H1 (cell line): ENCODE results near the gene RPL6.

Experiments
- BRCA1 ChIP-seq: IDR thresholded peaks from 2 replicates; pipeline ENCODE4 v1.6.1; 2012; ENCODE audit warnings: low read depth, low read length, improper control_type of control experiment
- CEBPB ChIP-seq: IDR thresholded peaks from 2 replicates; pipeline ENCODE4 v1.6.1; 2012; ENCODE audit warnings: low read depth, low read length
- CREB1 ChIP-seq: IDR thresholded peaks from 2 replicates; pipeline ENCODE4 v1.6.1; 2012; ENCODE audit warnings: inconsistent platforms
- FOSL1 ChIP-seq: IDR thresholded peaks from 2 replicates; pipeline ENCODE4 v1.6.1; 2011; ENCODE audit warnings: mild to moderate bottlenecking, low read depth, low read length, moderate library complexity; ENCODE audit not compliant: insufficient read depth
- POLR2A ChIP-seq, 2 experiments: IDR thresholded peaks; 1 replicate in 1 of 2; 2 replicates in 1 of 2; pipeline ENCODE4 v1.6.1; 2011; ENCODE audit warnings: low read depth in 2 of 2, low read length in 2 of 2, mild to moderate bottlenecking in 2 of 2; ENCODE audit errors: control extremely low read depth in 1 of 2
- POLR2AphosphoS5 ChIP-seq: IDR thresholded peaks from 2 replicates; pipeline ENCODE4 v1.6.1; 2011; ENCODE audit warnings: low read depth, low read length
- TCF12 ChIP-seq: IDR thresholded peaks from 2 replicates; pipeline ENCODE4 v1.6.1; 2011; ENCODE audit warnings: low read depth, mild to moderate bottlenecking, low read length
- YY1 ChIP-seq: IDR thresholded peaks from 2 replicates; pipeline ENCODE4 v1.6.1; 2011; ENCODE audit warnings: low read depth, mild to moderate bottlenecking, low read length
- TF ChIP-seq, protein P1 (sequence below): IDR thresholded peaks from 2 replicates; pipeline ENCODE4 v1.6.1; 2012; ENCODE audit warnings: inconsistent platforms
- TF ChIP-seq, protein P2 (sequence below), 3 experiments: IDR thresholded peaks; 1 replicate in 2 of 3; 2 replicates in 1 of 3; pipeline versions ENCODE4 v1.5.1 to v1.6.1; 2011; ENCODE audit warnings: low read length in 3 of 3, mild to moderate bottlenecking in 3 of 3, inconsistent platforms in 2 of 3, low read depth in 1 of 3, moderate library complexity in 1 of 3; ENCODE audit not compliant: insufficient read depth in 1 of 3; ENCODE audit errors: control extremely low read depth in 1 of 3
- TF ChIP-seq, protein P3 (sequence below): IDR thresholded peaks from 2 replicates; pipeline ENCODE4 v1.6.1; 2011; ENCODE audit warnings: low read depth, mild to moderate bottlenecking, low read length; ENCODE audit not compliant: insufficient read depth

DNA sequence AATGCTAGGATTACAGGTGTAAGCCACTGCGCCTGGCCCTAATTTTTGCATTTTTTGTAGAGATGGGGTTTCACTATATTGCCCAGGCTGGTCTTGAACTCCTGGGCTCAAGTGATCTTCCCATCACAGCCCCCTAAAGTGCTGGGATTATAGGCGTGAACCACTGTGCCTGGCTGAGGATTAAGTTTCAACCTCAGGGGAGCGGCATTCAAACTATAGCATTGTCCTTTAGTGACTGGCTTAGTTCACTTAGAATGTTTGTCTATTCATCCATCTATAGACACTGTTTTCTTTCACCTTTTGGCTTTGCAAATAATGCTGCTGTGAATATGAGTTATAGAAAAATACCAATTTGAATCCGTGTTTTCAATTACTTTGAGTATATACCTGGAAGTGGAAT, 34.5 kb upstream of the RPL6 start:
- TF ChIP-seq, protein P1, sequence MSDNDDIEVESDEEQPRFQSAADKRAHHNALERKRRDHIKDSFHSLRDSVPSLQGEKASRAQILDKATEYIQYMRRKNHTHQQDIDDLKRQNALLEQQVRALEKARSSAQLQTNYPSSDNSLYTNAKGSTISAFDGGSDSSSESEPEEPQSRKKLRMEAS, result no peak
- TF ChIP-seq CEBPB (no peak), BRCA1 (no peak), FOSL1 (no peak), YY1 (no peak), POLR2AphosphoS5 (no peak), POLR2A (IDR thresholded peaks at IDR 0.05; ENCODE audit: control extremely low read depth in 1 of 2, low read depth in 2 of 2, low read length in 2 of 2) (no peak), TCF12 (no peak), CREB1 (no peak)
- TF ChIP-seq, protein P2, sequence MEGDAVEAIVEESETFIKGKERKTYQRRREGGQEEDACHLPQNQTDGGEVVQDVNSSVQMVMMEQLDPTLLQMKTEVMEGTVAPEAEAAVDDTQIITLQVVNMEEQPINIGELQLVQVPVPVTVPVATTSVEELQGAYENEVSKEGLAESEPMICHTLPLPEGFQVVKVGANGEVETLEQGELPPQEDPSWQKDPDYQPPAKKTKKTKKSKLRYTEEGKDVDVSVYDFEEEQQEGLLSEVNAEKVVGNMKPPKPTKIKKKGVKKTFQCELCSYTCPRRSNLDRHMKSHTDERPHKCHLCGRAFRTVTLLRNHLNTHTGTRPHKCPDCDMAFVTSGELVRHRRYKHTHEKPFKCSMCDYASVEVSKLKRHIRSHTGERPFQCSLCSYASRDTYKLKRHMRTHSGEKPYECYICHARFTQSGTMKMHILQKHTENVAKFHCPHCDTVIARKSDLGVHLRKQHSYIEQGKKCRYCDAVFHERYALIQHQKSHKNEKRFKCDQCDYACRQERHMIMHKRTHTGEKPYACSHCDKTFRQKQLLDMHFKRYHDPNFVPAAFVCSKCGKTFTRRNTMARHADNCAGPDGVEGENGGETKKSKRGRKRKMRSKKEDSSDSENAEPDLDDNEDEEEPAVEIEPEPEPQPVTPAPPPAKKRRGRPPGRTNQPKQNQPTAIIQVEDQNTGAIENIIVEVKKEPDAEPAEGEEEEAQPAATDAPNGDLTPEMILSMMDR (IDR thresholded peaks at IDR 0.05; ENCODE audit: control extremely low read depth in 1 of 3, insufficient read depth in 1 of 3, low read depth in 1 of 3, low read length in 3 of 3), result no peak
- TF ChIP-seq, protein P3, sequence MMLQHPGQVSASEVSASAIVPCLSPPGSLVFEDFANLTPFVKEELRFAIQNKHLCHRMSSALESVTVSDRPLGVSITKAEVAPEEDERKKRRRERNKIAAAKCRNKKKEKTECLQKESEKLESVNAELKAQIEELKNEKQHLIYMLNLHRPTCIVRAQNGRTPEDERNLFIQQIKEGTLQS, result no peak
